Liver (tissue), 3 donors: ENCODE data around the gene SENP1.

ENCODE experiments used
- ATF3 ChIP-seq: IDR thresholded peaks from 2 replicates; pipeline ENCODE4 v1.6.1; 2016; ENCODE audit warnings: antibody characterized with exemption
- CTCF ChIP-seq: fragments of 150-350 bp; IDR thresholded peaks from 2 replicates; pipeline ENCODE4 v1.5.1; 2017; ENCODE audit warnings: improper control_type of control experiment, low read depth, low read length; ENCODE audit not compliant: missing input control
- EGR1 ChIP-seq, 2 donors: IDR thresholded peaks; 2 replicates each; pipeline ENCODE4 v1.6.1; 2016 to 2018; ENCODE audit warnings: antibody characterized with exemption in 2 of 2, low read depth in 2 of 2
- FOXA1 ChIP-seq: IDR thresholded peaks from 2 replicates; pipeline ENCODE4 v1.6.1; 2016; ENCODE audit warnings: antibody characterized with exemption
- FOXA2 ChIP-seq: IDR thresholded peaks from 2 replicates; pipeline ENCODE4 v1.6.1; 2016; ENCODE audit warnings: antibody characterized with exemption
- GABPA ChIP-seq, 2 donors: IDR thresholded peaks in 1 of 2; conservative IDR thresholded peaks in 1 of 2; 2 replicates each; pipeline ENCODE4 v1.6.1; 2016; ENCODE audit warnings: antibody characterized with exemption in 2 of 2, mild to moderate bottlenecking in 1 of 2, moderate library complexity in 1 of 2
- HNF4G ChIP-seq: IDR thresholded peaks from 2 replicates; pipeline ENCODE4 v1.6.1; 2016; ENCODE audit warnings: antibody characterized with exemption
- JUND ChIP-seq, 2 donors: IDR thresholded peaks; 2 replicates each; pipeline ENCODE4 v1.6.1; 2016; ENCODE audit warnings: antibody characterized with exemption in 2 of 2
- MAX ChIP-seq: IDR thresholded peaks from 2 replicates; pipeline ENCODE4 v1.6.1; 2016; ENCODE audit warnings: antibody characterized with exemption
- RAD21 ChIP-seq, 2 donors: IDR thresholded peaks; 2 replicates each; pipeline ENCODE4 v1.6.1; 2016; ENCODE audit warnings: antibody characterized with exemption in 2 of 2, mild to moderate bottlenecking in 2 of 2
- REST ChIP-seq: IDR thresholded peaks from 2 replicates; pipeline ENCODE4 v1.6.1; 2016; ENCODE audit warnings: antibody characterized with exemption, mild to moderate bottlenecking
- RXRA ChIP-seq, 2 donors: IDR thresholded peaks; 2 replicates each; pipeline ENCODE4 v1.6.1; 2017 to 2018; ENCODE audit warnings: antibody characterized with exemption in 2 of 2, mild to moderate bottlenecking in 1 of 2
- TAF1 ChIP-seq: conservative IDR thresholded peaks from 2 replicates; pipeline ENCODE4 v1.6.1; 2016; ENCODE audit warnings: antibody characterized with exemption, mild to moderate bottlenecking
- YY1 ChIP-seq: IDR thresholded peaks from 2 replicates; pipeline ENCODE4 v1.6.1; 2016; ENCODE audit warnings: antibody characterized with exemption, mild to moderate bottlenecking
- donor health status: healthy.
- donor health status: healthy.

GRCh38 chr12:48080285-48080684 is 25.6 kb downstream of the SENP1 start:
- TF ChIP-seq MAX: no peak
- TF ChIP-seq CTCF: no peak
- TF ChIP-seq JUND (IDR thresholded peaks at IDR 0.05): no peak
- no peak for TF ChIP-seq EGR1 (IDR thresholded peaks at IDR 0.05; ENCODE audit: low read depth in 2 of 2)
- no peak for TF ChIP-seq HNF4G
- TF ChIP-seq ATF3: no peak
- no peak for TF ChIP-seq FOXA2
- TF ChIP-seq GABPA (IDR thresholded peaks at IDR 0.05 in 1 of 2, conservative IDR thresholded peaks at IDR 0.05 in 1 of 2): no peak
- TF ChIP-seq REST: no peak
- TF ChIP-seq YY1: no peak
- no peak for TF ChIP-seq TAF1
- TF ChIP-seq RXRA (IDR thresholded peaks at IDR 0.05): no peak
- no peak for TF ChIP-seq FOXA1
- no peak for TF ChIP-seq RAD21 (IDR thresholded peaks at IDR 0.05)
